Kidney tubule cell (primary cell): ENCODE data around the gene CABLES1.
"Not testable (repeated sequence)": the region's sequence is repeated elsewhere in the genome, so short reads cannot be mapped to it uniquely, and the experiment has no call there.

Experiments used
- DNase-seq: peaks from one replicate; pipeline ENCODE4 v3.0.0-alpha.2; 2018; ENCODE audit warnings: low spot score

CABLES1 gene

GRCh38 chr18:23142251-23142929 is 7.1 kb downstream of the CABLES1 start:
- DNase-seq = peak; percentile 63

DNA sequence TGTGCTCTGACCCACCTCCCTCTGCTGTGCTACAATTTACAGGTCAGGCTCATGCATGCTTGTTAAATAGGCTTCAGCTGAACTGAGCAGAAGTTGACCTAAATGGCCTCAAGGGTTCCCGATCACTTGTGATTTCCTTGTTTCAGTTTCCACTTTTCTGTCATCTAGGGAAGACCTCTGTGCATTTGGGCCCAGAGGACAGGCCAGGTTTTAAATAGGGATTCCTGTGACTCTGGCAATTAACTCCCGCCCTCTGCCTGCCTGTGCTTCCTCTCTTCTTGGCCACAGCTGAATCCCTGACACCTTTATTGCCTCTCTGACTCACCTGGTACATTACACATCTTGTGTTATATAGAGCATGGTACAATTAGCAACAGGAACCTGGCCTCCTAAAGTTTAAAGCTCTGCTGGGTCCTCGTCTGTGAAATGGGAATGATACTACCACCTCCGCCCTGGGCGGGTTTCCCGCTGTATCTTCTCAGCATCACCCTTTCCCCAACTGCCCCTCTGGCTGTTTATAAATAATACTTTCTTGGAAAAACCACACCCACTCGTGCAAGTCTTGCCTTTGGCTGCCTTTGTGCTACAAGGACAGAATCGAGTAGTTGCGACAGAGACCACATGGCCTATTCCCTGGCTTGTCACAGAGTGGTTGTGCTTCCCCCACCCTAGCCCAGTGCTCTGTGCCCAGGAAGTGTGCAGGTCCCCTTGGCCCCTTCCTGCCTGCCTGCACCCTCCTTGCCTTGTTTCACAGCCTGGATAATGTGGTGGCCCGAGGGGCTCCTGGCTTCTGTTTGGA is 7.9 kb downstream of the CABLES1 start:
- peak; percentile 85 for DNase-seq

GRCh38 chr18:23143815-23144261 is 8.6 kb downstream of the CABLES1 start:
- no peak for DNase-seq

DNA sequence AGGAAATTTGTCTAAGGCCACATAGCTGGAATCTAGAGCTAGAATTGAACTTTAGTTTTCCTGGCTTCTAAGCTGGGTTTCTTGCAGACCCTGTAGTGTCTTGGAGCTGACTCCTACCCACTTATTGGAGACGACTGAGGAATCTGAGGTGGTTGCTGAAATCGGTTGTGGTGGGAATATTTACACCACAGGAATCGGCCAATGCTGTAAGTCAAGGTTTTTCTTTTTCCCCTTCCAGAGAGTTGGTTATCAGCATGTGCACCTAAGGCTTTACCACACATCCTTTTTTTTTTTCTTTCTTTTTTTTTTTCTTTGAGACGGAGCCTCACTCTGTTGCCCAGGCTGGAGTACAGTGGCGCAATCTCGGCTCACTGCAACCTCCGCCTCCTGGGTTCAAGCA is 9.4 kb downstream of the CABLES1 start:
- DNase-seq = no peak

DNA sequence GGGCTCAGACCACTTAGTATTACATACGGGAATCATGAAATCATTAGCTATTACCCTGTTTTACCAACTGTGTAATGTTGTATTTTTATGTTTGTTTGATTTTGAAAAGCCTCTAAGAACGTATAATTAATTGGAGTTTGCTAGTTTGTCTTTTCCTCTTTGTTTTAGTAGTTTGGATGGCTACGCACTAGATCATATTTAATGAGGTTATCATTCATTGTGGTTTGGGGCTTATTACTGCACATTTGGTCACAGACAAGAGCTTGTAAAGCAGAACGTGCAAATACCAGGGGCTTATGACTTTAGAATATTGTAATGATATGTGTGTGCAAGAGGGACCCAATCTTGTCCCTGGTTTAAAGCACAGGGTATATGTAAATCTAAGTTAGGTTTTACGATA is 10.3 kb downstream of the CABLES1 start:
- DNase-seq = no peak

GRCh38 chr18:23146861-23147469 is 11.7 kb downstream of the CABLES1 start:
- DNase-seq = no peak

GRCh38 chr18:23148382-23148781 is 13.1 kb downstream of the CABLES1 start:
- no peak for DNase-seq

DNA sequence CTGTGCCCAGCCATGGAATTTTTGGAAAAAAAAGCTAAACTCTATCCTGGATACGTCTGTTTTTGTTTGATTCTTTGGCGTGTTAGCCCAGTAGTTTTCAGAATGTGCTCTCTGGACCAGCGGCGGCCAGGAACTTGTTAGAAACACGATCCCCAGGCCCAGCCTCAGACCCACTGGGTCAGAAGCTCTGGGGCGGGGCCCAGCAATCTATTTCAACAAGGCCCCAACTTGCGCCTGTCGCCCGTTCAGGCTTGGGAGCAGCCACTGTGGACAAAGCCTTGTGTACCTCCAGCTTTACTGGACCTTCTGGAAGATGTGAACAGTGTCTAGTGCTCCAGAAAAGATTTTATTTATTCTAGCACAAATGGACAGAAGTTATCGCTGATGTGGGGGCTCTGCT is 14.3 kb downstream of the CABLES1 start:
- DNase-seq = no peak

- DNase-seq = no peak
Measured at GRCh38 chr18:23151414-23152099, 16.3 kb downstream of the CABLES1 start.

DNA sequence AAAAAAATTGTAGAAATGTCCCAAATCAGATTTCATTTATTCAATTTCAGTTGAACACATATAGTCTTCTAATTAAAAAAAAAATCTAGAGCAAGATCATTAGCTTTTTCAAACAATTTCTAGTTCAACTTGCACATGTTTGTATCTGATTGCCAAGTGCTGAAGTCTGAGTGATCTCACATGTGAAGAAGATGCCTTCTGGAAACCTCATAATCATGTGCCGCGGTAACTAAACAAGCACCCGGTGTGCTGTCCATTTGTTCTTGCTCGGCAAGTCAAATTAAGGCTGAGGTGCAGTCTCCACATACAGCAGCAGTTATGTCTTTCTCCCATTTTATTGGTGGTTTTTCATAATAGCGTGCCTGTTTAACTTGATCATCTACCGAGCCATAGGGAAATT is 18.7 kb downstream of the CABLES1 start:
- no peak for DNase-seq

DNA sequence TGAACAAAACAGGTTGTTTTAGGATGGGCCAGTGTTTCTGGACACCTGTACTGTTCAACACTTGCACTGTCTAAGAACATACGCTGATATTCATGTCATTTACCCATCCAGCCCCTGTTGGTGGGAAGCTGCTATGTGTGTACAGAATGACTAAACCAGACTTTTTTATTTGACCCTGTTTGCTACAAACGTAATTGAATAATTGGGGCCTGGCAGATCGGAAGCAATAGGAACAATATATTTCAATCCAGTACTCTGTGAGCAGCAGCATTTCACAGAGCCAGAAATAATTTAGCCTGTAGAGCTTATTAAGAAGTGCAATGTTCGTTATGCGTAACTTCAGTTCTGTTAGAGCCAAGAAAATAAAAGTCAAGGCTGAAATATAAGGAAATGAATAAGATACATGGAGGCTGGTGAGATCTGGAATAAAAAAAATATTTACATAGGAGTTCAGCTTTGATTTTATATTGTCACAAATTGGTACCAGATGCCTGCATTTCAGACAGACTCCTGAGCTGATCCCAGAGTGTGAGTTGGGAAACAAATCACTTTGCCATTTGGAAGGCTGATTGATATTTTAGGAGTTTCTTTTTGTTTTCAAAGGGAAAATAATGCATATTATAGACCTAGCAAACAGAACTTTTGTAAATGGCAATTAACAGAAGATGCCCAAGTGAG is 19.7 kb downstream of the CABLES1 start:
- DNase-seq = no peak

GRCh38 chr18:23155537-23155936 is 20.3 kb downstream of the CABLES1 start:
- no peak for DNase-seq

- DNase-seq = no peak
Measured at GRCh38 chr18:23156134-23156533, 20.8 kb downstream of the CABLES1 start.

GRCh38 chr18:23158058-23158457 is 22.8 kb downstream of the CABLES1 start:
- DNase-seq = no peak

GRCh38 chr18:23158884-23159283 is 23.6 kb downstream of the CABLES1 start:
- not testable (repeated sequence) for DNase-seq

DNA sequence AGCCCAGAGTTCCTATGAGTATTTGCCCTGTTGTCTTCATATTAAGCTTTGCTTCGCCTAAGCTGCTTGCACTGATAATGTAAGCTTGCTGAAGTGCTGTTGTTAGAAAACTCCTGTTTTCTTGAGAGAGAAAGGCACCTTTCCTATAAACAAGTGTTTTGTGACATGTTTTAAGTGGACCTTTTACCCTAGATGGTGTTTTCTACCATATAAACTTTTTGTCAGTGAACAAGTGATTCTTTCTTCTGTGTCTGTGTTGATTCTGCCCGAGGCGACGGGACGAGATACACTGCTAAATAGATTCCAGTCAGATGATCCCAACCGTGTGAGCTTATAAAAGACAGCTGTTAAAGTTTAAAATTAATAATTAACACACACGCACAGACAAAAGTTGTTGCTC is 24.1 kb downstream of the CABLES1 start:
- DNase-seq = peak; percentile 59

DNA sequence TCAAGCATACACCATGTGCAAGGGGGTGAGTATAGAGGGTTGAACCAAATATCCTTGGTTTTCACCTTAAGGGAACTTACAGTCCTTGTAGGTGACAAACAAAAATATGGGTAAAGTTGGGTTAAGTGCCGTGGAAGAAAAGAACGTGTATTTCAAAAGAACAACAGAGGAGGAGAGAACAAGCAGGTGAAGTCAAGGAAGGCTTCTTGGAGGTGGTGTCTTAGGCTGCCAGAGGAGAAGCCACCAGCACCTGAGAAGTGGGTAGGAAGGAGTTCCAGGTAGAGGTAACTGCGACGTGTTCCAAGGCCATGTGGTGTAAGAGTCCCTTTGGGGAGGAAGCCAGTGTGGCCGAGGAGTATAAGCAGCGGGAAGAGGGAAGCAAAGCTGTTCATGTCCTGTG is 27.2 kb downstream of the CABLES1 start:
- no peak for DNase-seq

- DNase-seq = no peak
Measured at GRCh38 chr18:23163786-23164533, 28.7 kb downstream of the CABLES1 start.

DNA sequence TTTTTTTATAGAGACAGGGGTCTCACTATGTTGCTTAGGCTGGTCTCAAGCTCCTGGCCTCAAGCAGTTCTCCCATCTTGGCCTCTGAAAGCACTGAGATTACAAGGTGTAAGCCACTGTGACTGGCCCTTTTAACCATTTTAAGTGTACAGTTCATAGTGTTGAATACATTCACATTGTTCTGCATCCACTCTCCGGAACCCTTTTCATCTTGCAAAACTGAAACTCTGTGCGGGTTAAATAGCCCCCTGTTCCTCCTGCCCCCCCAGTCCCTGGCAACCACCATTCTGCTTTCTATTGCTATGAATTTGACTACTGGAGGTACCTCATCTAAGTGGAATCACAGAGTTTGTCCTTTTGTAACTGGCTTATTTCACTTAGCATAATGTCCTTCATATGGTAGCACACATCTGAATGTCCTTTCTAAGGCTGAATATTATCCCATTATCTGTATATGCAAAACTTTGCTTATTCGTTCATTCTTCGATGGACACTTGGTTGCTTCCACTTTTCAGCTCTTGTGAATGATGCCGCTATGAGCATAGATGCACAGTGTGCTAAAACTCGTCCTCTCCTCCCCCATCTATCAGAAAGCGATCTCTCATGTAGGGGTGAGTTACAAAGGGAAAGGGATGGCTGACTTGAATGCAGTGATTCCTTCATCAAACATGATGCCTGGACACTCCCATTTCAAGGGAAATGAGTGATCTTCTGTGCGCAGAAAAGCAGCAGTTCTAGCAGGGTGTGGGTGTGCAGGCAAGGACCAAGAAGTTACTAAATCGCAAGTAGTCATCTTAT is 30.2 kb downstream of the CABLES1 start:
- DNase-seq = no peak

DNA sequence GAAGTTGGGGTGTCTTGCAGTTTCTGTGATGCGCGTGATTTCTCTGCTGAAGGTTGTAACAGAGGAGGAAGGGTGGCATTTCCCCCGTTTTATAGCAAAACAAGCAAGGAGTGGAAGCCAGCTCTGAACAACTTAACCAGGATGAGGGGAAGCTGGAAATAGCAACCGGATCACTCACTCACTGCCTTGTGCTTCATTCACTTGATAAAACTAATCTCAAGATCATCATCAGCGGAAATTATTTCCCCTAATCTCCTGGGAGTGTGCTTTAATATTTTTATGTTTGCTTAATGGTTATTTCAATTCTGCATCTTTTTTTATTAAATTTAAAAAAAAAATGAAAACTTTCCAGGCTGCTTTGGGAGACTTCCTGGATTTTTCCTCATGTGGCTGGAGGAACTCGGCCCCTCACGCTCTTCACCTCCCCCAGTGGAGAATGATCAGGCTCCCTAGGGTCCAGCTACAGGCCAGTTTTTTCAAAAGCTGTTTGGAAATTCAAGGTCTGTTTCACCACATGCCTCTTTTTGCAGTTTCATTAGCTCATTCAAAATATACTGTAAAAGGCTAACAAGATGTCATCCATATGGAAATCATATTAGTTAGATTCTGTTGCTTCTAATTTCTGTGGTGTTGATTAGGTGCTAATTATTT is 31.7 kb downstream of the CABLES1 start:
- no peak for DNase-seq
